Activated CD4-positive, alpha-beta T cell treated with anti-CD3 and anti-CD28 coated beads, Interleukin-2, amount 50 U/mL, for 24 hours (primary cell): ENCODE results near the gene STAG2.
"Not testable (repeated sequence)": the region's sequence is repeated elsewhere in the genome, so short reads cannot be mapped to it uniquely, and the experiment has no call there.

Source experiments
- DNase-seq, 2 donors: peaks; one replicate each; pipeline ENCODE4 v3.0.0-alpha.2; 2020; ENCODE audit warnings: low read depth in 1 of 2, low spot score in 1 of 2

The STAG2 gene

GRCh38 chrX:124030520-124030919 is 69.0 kb downstream of the STAG2 start:
- DNase-seq = no peak

GRCh38 chrX:124033821-124034220 is 72.3 kb downstream of the STAG2 start:
- no peak for DNase-seq

GRCh38 chrX:124035657-124036056 is 74.2 kb downstream of the STAG2 start:
- DNase-seq = no peak

GRCh38 chrX:124042042-124042441 is 80.5 kb downstream of the STAG2 start:
- no peak for DNase-seq

- DNase-seq = no peak
Observed at GRCh38 chrX:124045109-124045508, 83.6 kb downstream of the STAG2 start.

- DNase-seq = not testable (repeated sequence)
Observed at GRCh38 chrX:124084417-124084816, 122.9 kb downstream of the STAG2 start.

- no peak for DNase-seq
Observed at GRCh38 chrX:124085063-124085462, 123.6 kb downstream of the STAG2 start.

- DNase-seq = peak in 1 of 2 donors; percentile 11
Observed at GRCh38 chrX:124086411-124086810, 124.9 kb downstream of the STAG2 start.

- DNase-seq = no peak
Observed at GRCh38 chrX:124087000-124087746, 125.7 kb downstream of the STAG2 start.

- no peak for DNase-seq
Observed at GRCh38 chrX:124093222-124093621, 131.7 kb downstream of the STAG2 start.

GRCh38 chrX:124097116-124097515 is 135.6 kb downstream of the STAG2 start:
- no peak for DNase-seq

GRCh38 chrX:124098089-124098488 is 136.6 kb downstream of the STAG2 start:
- peak in 1 of 2 donors; percentile 4 for DNase-seq

- no peak for DNase-seq
Observed at GRCh38 chrX:124103966-124104365, 142.5 kb downstream of the STAG2 start.

- DNase-seq = not testable (repeated sequence)
Observed at GRCh38 chrX:124104512-124104911, 143.0 kb downstream of the STAG2 start.

- no peak for DNase-seq
Observed at GRCh38 chrX:124113621-124114600, 152.4 kb downstream of the STAG2 start.

GRCh38 chrX:124117325-124117724 is 155.8 kb downstream of the STAG2 start:
- no peak for DNase-seq

- DNase-seq = no peak
Observed at GRCh38 chrX:124125471-124125870, 164.0 kb downstream of the STAG2 start.

GRCh38 chrX:124127496-124127895 is 166.0 kb downstream of the STAG2 start:
- no peak for DNase-seq

- not testable (repeated sequence) for DNase-seq
Observed at GRCh38 chrX:124132437-124132836, 170.9 kb downstream of the STAG2 start.

- DNase-seq = no peak
Observed at GRCh38 chrX:124145749-124146148, 184.2 kb downstream of the STAG2 start.

GRCh38 chrX:124151195-124151594 is 189.7 kb downstream of the STAG2 start:
- no peak for DNase-seq
